HG03039 (cell line): ENCODE measurements around the gene AMBP.
"Not testable (repeated sequence)": the region's sequence is repeated elsewhere in the genome, so short reads cannot be mapped to it uniquely, and the experiment has no call there.

Experiments used
- ATAC-seq: cut with Tn5 transposase; IDR thresholded peaks from one replicate; pipeline ENCODE4 v1.9.1; 2021; ENCODE audit warnings: mild to moderate bottlenecking, moderate library complexity; ENCODE audit not compliant: unreplicated experiment

The AMBP gene

GRCh38 chr9:114054191-114054690, 23.9 kb downstream of the AMBP start:
- ATAC-seq = no peak

- ATAC-seq = no peak
These were observed 24.7 kb downstream of the AMBP start for GRCh38 chr9:114053246-114054005.

GRCh38 chr9:114051706-114052105, 26.4 kb downstream of the AMBP start:
- ATAC-seq = no peak

- ATAC-seq = no peak
These were observed 26.8 kb downstream of the AMBP start for GRCh38 chr9:114051281-114051680.

- no peak for ATAC-seq
These were observed 27.5 kb downstream of the AMBP start for GRCh38 chr9:114050646-114051045.

- no peak for ATAC-seq
These were observed 27.9 kb downstream of the AMBP start for GRCh38 chr9:114050226-114050568.

GRCh38 chr9:114049441-114050225, 28.5 kb downstream of the AMBP start:
- no peak for ATAC-seq

- ATAC-seq = no peak
These were observed 29.3 kb downstream of the AMBP start for GRCh38 chr9:114048533-114049415.

GRCh38 chr9:114047717-114048116, 30.4 kb downstream of the AMBP start:
- ATAC-seq = no peak

- ATAC-seq = no peak
These were observed 31.2 kb downstream of the AMBP start for GRCh38 chr9:114046875-114047274.

GRCh38 chr9:114046237-114046755, 31.8 kb downstream of the AMBP start:
- no peak for ATAC-seq

- not testable (repeated sequence) for ATAC-seq
These were observed 34.4 kb downstream of the AMBP start for GRCh38 chr9:114043660-114044059.

- no peak for ATAC-seq
These were observed 38.6 kb downstream of the AMBP start for GRCh38 chr9:114039484-114039883.

- ATAC-seq = no peak
These were observed 39.3 kb downstream of the AMBP start for GRCh38 chr9:114038724-114039313.

- no peak for ATAC-seq
These were observed 40.0 kb downstream of the AMBP start for GRCh38 chr9:114037961-114038723.

- no peak for ATAC-seq
These were observed 40.9 kb downstream of the AMBP start for GRCh38 chr9:114037249-114037648.

- ATAC-seq = no peak
These were observed 42.0 kb downstream of the AMBP start for GRCh38 chr9:114035845-114036801.

GRCh38 chr9:114035221-114035844, 42.8 kb downstream of the AMBP start:
- no peak for ATAC-seq
